ENCODE data around the gene TRANK1. TPM values are rescaled to one million over a fixed set of nuclear protein-coding genes. Genes with fewer than 3 reads are reported as not detected.

TRANK1 gene
- total RNA-seq, 1 donor from 2014 or later, result 16.8 TPM

GRCh38 chr3:36813305-36813704 lies 131.5 kb downstream of the TRANK1 start:
- DNase-seq (ENCODE audit: extremely low read depth, low read depth, low spot score), result no peak

- no peak for DNase-seq (ENCODE audit: extremely low read depth, low read depth, low spot score)
These were observed 132.6 kb downstream of the TRANK1 start for GRCh38 chr3:36812240-36812639.

GRCh38 chr3:36811768-36812167 lies 133.1 kb downstream of the TRANK1 start:
- no peak for DNase-seq (ENCODE audit: extremely low read depth, low read depth, low spot score)

GRCh38 chr3:36804295-36805055 lies 140.4 kb downstream of the TRANK1 start:
- DNase-seq (ENCODE audit: extremely low read depth, low read depth, low spot score), result no peak

GRCh38 chr3:36803091-36803791 lies 141.6 kb downstream of the TRANK1 start:
- no peak for DNase-seq (ENCODE audit: extremely low read depth, low read depth, low spot score)

- no peak for DNase-seq (ENCODE audit: extremely low read depth, low read depth, low spot score)
These were observed 144.2 kb downstream of the TRANK1 start for GRCh38 chr3:36800533-36801116.

GRCh38 chr3:36796881-36797280 lies 148.0 kb downstream of the TRANK1 start:
- no peak for DNase-seq (ENCODE audit: extremely low read depth, low read depth, low spot score)

- no peak for DNase-seq (ENCODE audit: extremely low read depth, low read depth, low spot score)
These were observed 148.7 kb downstream of the TRANK1 start for GRCh38 chr3:36796161-36796560.

- DNase-seq (ENCODE audit: extremely low read depth, low read depth, low spot score), result no peak
These were observed 149.2 kb downstream of the TRANK1 start for GRCh38 chr3:36795622-36796021.

- DNase-seq (ENCODE audit: extremely low read depth, low read depth, low spot score), result no peak
These were observed 152.5 kb downstream of the TRANK1 start for GRCh38 chr3:36792342-36792741.

GRCh38 chr3:36790765-36791164 lies 154.1 kb downstream of the TRANK1 start:
- no peak for DNase-seq (ENCODE audit: extremely low read depth, low read depth, low spot score)

GRCh38 chr3:36786921-36787890 lies 157.6 kb downstream of the TRANK1 start:
- DNase-seq (ENCODE audit: extremely low read depth, low read depth, low spot score), result no peak

- no peak for DNase-seq (ENCODE audit: extremely low read depth, low read depth, low spot score)
These were observed 160.7 kb downstream of the TRANK1 start for GRCh38 chr3:36784138-36784635.

- no peak for DNase-seq (ENCODE audit: extremely low read depth, low read depth, low spot score)
These were observed 167.2 kb downstream of the TRANK1 start for GRCh38 chr3:36777424-36778218.

Other genes with a start within 250 kb of the TRANK1 start
- gene DCLK3, start 180.5 kb downstream of the TRANK1 start, total RNA-seq, result not detected in 2 replicates
- gene EPM2AIP1, start 48.1 kb upstream of the TRANK1 start, total RNA-seq, result 8.9 and 9.0 TPM in 2 replicates
- gene MLH1, start 48.5 kb upstream of the TRANK1 start, total RNA-seq, result 25.1 and 27.8 TPM in 2 replicates
- 55.5 and 57.9 TPM in 2 replicates for gene LRRFIP2, start 229.5 kb upstream of the TRANK1 start, total RNA-seq

All from glomerular endothelial cell (primary cell).